Measurements from ENCODE around the gene CABP7.

DNA sequence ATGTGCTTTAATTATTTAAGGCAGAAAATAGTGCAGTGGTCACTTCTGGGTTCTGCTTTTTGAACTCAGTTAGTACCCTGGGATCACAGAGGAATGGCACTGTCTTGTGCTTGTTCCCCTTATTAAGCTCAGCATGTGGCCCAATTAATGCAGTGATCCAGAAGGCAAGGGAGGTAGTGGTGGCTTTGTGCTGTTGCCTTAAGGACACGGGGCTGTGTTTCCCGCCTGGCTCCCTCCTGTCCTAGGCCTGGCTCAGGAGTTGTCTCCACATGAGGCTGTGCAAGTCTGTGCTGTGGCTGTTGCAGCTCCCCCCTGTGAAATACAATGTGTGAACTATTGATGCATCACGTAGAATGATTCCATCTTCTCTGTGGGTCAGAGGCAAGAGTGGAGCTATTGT is 49.2 kb upstream of the CABP7 start:
- TF ChIP-seq POLR2AphosphoS5 (IDR thresholded peaks at IDR 0.05; ENCODE audit: borderline replicate concordance, low read depth, low read length), result no peak
- no peak for TF ChIP-seq EZH2 (IDR thresholded peaks at IDR 0.05)
- no peak for TF ChIP-seq FOXP2 (optimal IDR thresholded peaks at IDR 0.05; ENCODE audit: control extremely low read depth, extremely low read length, insufficient read depth)
